GM18519 (cell line): ENCODE measurements around the gene INSYN2B.

Experiments
- ATAC-seq: cut with Tn5 transposase; IDR thresholded peaks from one replicate; pipeline ENCODE4 v1.9.1; 2021; ENCODE audit warnings: mild to moderate bottlenecking, moderate library complexity; ENCODE audit not compliant: unreplicated experiment, low FRiP score

Gene INSYN2B

GRCh38 chr5:169901896-169902295 is 78.4 kb downstream of the INSYN2B start:
- no peak for ATAC-seq

- ATAC-seq: no peak
Measured at GRCh38 chr5:169897481-169897880, 82.8 kb downstream of the INSYN2B start.

- ATAC-seq: no peak
Measured at GRCh38 chr5:169895926-169896325, 84.4 kb downstream of the INSYN2B start.

GRCh38 chr5:169893571-169893970 is 86.7 kb downstream of the INSYN2B start:
- ATAC-seq: no peak

- no peak for ATAC-seq
Measured at GRCh38 chr5:169893010-169893409, 87.3 kb downstream of the INSYN2B start.

GRCh38 chr5:169889572-169889971 is 90.7 kb downstream of the INSYN2B start:
- ATAC-seq: no peak

- no peak for ATAC-seq
Measured at GRCh38 chr5:169886677-169887076, 93.6 kb downstream of the INSYN2B start.

- ATAC-seq: peak; percentile 55
Measured at GRCh38 chr5:169886033-169886432, 94.3 kb downstream of the INSYN2B start.

GRCh38 chr5:169881702-169882303 is 98.5 kb downstream of the INSYN2B start:
- ATAC-seq: no peak

- ATAC-seq: no peak
Measured at GRCh38 chr5:169880785-169881184, 99.5 kb downstream of the INSYN2B start.

GRCh38 chr5:169880012-169880663 is 100.2 kb downstream of the INSYN2B start:
- ATAC-seq: no peak

GRCh38 chr5:169876386-169876785 is 103.9 kb downstream of the INSYN2B start:
- no peak for ATAC-seq

GRCh38 chr5:169875731-169876130 is 104.6 kb downstream of the INSYN2B start:
- ATAC-seq: no peak

- no peak for ATAC-seq
Measured at GRCh38 chr5:169875091-169875728, 105.1 kb downstream of the INSYN2B start.

GRCh38 chr5:169874621-169875020 is 105.7 kb downstream of the INSYN2B start:
- no peak for ATAC-seq

GRCh38 chr5:169873642-169874041 is 106.7 kb downstream of the INSYN2B start:
- no peak for ATAC-seq

GRCh38 chr5:169871826-169872490 is 108.3 kb downstream of the INSYN2B start:
- no peak for ATAC-seq

- no peak for ATAC-seq
Measured at GRCh38 chr5:169870211-169870610, 110.1 kb downstream of the INSYN2B start.

- ATAC-seq: no peak
Measured at GRCh38 chr5:169869066-169869465, 111.2 kb downstream of the INSYN2B start.

GRCh38 chr5:169867347-169867746 is 112.9 kb downstream of the INSYN2B start:
- no peak for ATAC-seq

- ATAC-seq: no peak
Measured at GRCh38 chr5:169864483-169864882, 115.8 kb downstream of the INSYN2B start.
